Gastrocnemius medialis (tissue), 4 donors: ENCODE results near the gene NOX5.

Experiments
- CTCF ChIP-seq, 5 experiments: fragments of 450-650 bp in 3 of 5; fragments of 200-600 bp in 2 of 5; sonication (generic) in 2 of 5; IDR thresholded peaks in 4 of 5; conservative IDR thresholded peaks in 1 of 5; 1 replicate in 4 of 5; 2 replicates in 1 of 5; pipeline ENCODE4 v1.5.1; 2016 to 2019; ENCODE audit warnings: antibody characterized with exemption in 5 of 5, mild to moderate bottlenecking in 3 of 5, moderate library complexity in 3 of 5
- POLR2A ChIP-seq, 2 donors: fragments of 450-650 bp; IDR thresholded peaks; one replicate each; pipeline ENCODE4 v1.6.1; 2017; ENCODE audit warnings: antibody characterized with exemption in 2 of 2, mild to moderate bottlenecking in 2 of 2, moderate library complexity in 2 of 2

GRCh38 chr15:68986322-68986721, 28.2 kb upstream of the NOX5 start:
- TF ChIP-seq CTCF (IDR thresholded peaks at IDR 0.05 in 4 of 5, conservative IDR thresholded peaks at IDR 0.05 in 1 of 5): no peak
- no peak for TF ChIP-seq POLR2A (IDR thresholded peaks at IDR 0.05)
